ENCODE data around the gene TNKS2.

GRCh38 chr10:91864099-91864498, 65.9 kb downstream of the TNKS2 start:
- TF ChIP-seq CTCF (conservative IDR thresholded peaks at IDR 0.05 in 1 of 2, IDR thresholded peaks at IDR 0.05 in 1 of 2; ENCODE audit: extremely low read depth in 1 of 2, insufficient read depth in 1 of 2, low read depth in 1 of 2, low read length in 2 of 2) (no peak), EZH2 (IDR thresholded peaks at IDR 0.05; ENCODE audit: borderline replicate concordance, low read length) (no peak)
